HepG2 (cell line): Measurements from ENCODE around the gene SEC16A. TPM values are rescaled to one million over a fixed set of nuclear protein-coding genes. Genes with fewer than 3 reads are reported as not detected.
A peak's percentile ranks its signal among the peaks of the same experiment; 100 is the strongest.

ENCODE experiments used
- ATAC-seq: fragments of 200-7000 bp; cut with Tn5 transposase; 3 replicates; pipeline ENCODE4 v1.9.1; 2020; ENCODE audit warnings: mild to moderate bottlenecking, moderate library complexity
- BruUV-seq: library from RNA; stranded (reverse); fragments of 400-500 nt; replicated peaks from 2 replicates; lab custom pipeline; 2021; lab: Mats Ljungman, UMichigan
- CTCF ChIA-PET: fragments of 300-600 bp; formaldehyde crosslinking; extraction: SDS; loops from one replicate; lab custom pipeline; 2021; ENCODE audit warnings: low total read pairs, inconsistent platforms, low intra/inter-chr PET ratio; lab: Yijun Ruan, JAX
- POLR2A ChIA-PET: fragments of 350-600 bp; sonication (Branson Sonifier 250); formaldehyde crosslinking; loops from one replicate; lab custom pipeline; 2020; ENCODE audit warnings: antibody characterized with exemption, inconsistent platforms; lab: Yijun Ruan, JAX
- DNase-seq: peaks from one replicate; pipeline ENCODE4 v3.0.0-alpha.2; 2015; ENCODE audit warnings: low spot score
- FAIRE-seq: peaks from 3 replicates; lab custom pipeline; 2011; peaks lifted over from hg19 to GRCh38; lab: Jason Lieb, UNC
- H2AFZ ChIP-seq: one replicate; pipeline ENCODE4 v1.6.1; 2011; ENCODE audit warnings: low read length, inconsistent platforms
- H3K27ac ChIP-seq: fragments of 300-600 bp; 3 replicates; pipeline ENCODE4 v1.8.0; 2011; ENCODE audit warnings: mixed run types, mild to moderate bottlenecking, mixed read lengths, low read length, inconsistent platforms; ENCODE audit not compliant: insufficient read depth; ENCODE audit errors: extremely low read length
- H3K27me3 ChIP-seq, 2 experiments: fragments of 200-600 bp in 1 of 2; 2 replicates in 1 of 2; 3 replicates in 1 of 2; pipeline versions ENCODE4 v1.6.0 to v1.8.0; 2011; ENCODE audit warnings: low read length in 2 of 2, mild to moderate bottlenecking in 2 of 2, moderate library complexity in 2 of 2, inconsistent platforms in 1 of 2; ENCODE audit not compliant: insufficient read depth in 2 of 2, control insufficient read depth in 1 of 2
- H3K36me3 ChIP-seq, 2 experiments: fragments of 200-600 bp in 1 of 2; replicated peaks in 1 of 2; 2 replicates in 1 of 2; 3 replicates in 1 of 2; pipeline versions ENCODE4 v1.5.1 to v1.8.0; 2011; ENCODE audit warnings: low read length in 2 of 2, inconsistent platforms in 1 of 2; ENCODE audit not compliant: insufficient read depth in 2 of 2, control insufficient read depth in 1 of 2
- H3K4me1 ChIP-seq: 2 replicates; pipeline ENCODE4 v1.5.1; 2012; ENCODE audit warnings: low read length, inconsistent platforms; ENCODE audit not compliant: insufficient read depth
- H3K4me2 ChIP-seq: 2 replicates; pipeline ENCODE4 v1.6.0; 2011; ENCODE audit warnings: low read depth, low read length, inconsistent platforms
- H3K4me3 ChIP-seq, 3 experiments: fragments of 200-600 bp in 1 of 3; sonication (generic), shearing (Covaris generic) in 1 of 3; replicated peaks in 1 of 3; 2 replicates each; pipeline ENCODE4 v1.5.1; 2011 to 2016; ENCODE audit warnings: low read length in 3 of 3, inconsistent platforms in 2 of 3, low read depth in 2 of 3, mild to moderate bottlenecking in 2 of 3, control low read depth in 1 of 3, mixed read lengths in 1 of 3; ENCODE audit not compliant: insufficient read depth in 1 of 3
- H3K79me2 ChIP-seq: one replicate; pipeline ENCODE4 v1.6.1; 2011; ENCODE audit warnings: low read length, inconsistent platforms; ENCODE audit not compliant: insufficient read depth
- H3K9ac ChIP-seq: 2 replicates; pipeline ENCODE4 v1.6.0; 2011; ENCODE audit warnings: mild to moderate bottlenecking, low read depth, low read length, inconsistent platforms; ENCODE audit not compliant: insufficient read depth
- H3K9me3 ChIP-seq: 2 replicates; pipeline ENCODE4 v1.5.1; 2012; ENCODE audit warnings: mild to moderate bottlenecking, low read length
- H4K20me1 ChIP-seq: 2 replicates; pipeline ENCODE4 v1.6.0; 2011; ENCODE audit warnings: inconsistent platforms, mild to moderate bottlenecking, low read length, moderate library complexity; ENCODE audit not compliant: insufficient read depth
- NCOA5 ChIP-seq: sonication (generic); formaldehyde crosslinking; IDR thresholded peaks from 2 replicates; pipeline ENCODE4 v1.4.0; 2020; ENCODE audit warnings: missing genetic modification reagents
- NFE2 ChIP-seq: sonication (generic); formaldehyde crosslinking; IDR thresholded peaks from 2 replicates; pipeline ENCODE4 v1.4.0; 2020; ENCODE audit warnings: missing genetic modification reagents
- PCBP1 ChIP-seq: fragments of 200-400 bp; formaldehyde crosslinking; IDR thresholded peaks from 2 replicates; pipeline ENCODE4 v1.6.1; 2017; ENCODE audit warnings: mild to moderate bottlenecking, low read depth, low read length, borderline replicate concordance
- PITX1 ChIP-seq: sonication (generic); formaldehyde crosslinking; IDR thresholded peaks from 2 replicates; pipeline ENCODE4 v1.5.1; 2020; ENCODE audit warnings: mild to moderate bottlenecking, missing genetic modification reagents
- TBX2 ChIP-seq: sonication (generic); formaldehyde crosslinking; IDR thresholded peaks from 2 replicates; pipeline ENCODE4 v1.5.0; 2020; ENCODE audit warnings: missing genetic modification reagents, mild to moderate bottlenecking, borderline replicate concordance
- ZNF121 ChIP-seq: sonication (generic); formaldehyde crosslinking; IDR thresholded peaks from 2 replicates; pipeline ENCODE4 v1.5.0; 2020; ENCODE audit warnings: mild to moderate bottlenecking, missing genetic modification reagents
- ZNF337 ChIP-seq: sonication (generic); formaldehyde crosslinking; IDR thresholded peaks from 2 replicates; pipeline ENCODE4 v1.5.1; 2020; ENCODE audit warnings: missing genetic modification reagents, low read depth, mild to moderate bottlenecking, borderline replicate concordance
- ZNF557 ChIP-seq: sonication (generic); formaldehyde crosslinking; IDR thresholded peaks from 2 replicates; pipeline ENCODE4 v1.4.0; 2020; ENCODE audit warnings: missing genetic modification reagents
- ZNF563 ChIP-seq: sonication (generic); formaldehyde crosslinking; IDR thresholded peaks from 2 replicates; pipeline ENCODE4 v1.8.0; 2022; ENCODE audit warnings: mild to moderate bottlenecking, moderate library complexity, missing genetic modification reagents
- WGBS: methylation state at CpG from one replicate; pipeline ENCODE4 v1.1.6; 2017; ENCODE audit warnings: low lambda C conversion rate; 5-methylcytosine and 5-hydroxymethylcytosine counted together
- in situ Hi-C: cut with HindIII; loops from 2 replicates; pipeline ENCODE4 v1.10.0; 2017; ENCODE audit warnings: low pct_unique_long_range_greater_than_20kb; ENCODE audit not compliant: extremely low pct_ligation_motif_present
- intact Hi-C: fragments of 100-400 bp; cut with micrococcal nuclease; formaldehyde crosslinking; loops from one replicate; pipeline ENCODE4 v1.10.0; 2022; ENCODE audit not compliant: unreplicated experiment
- polyA plus RNA-seq, 8 experiments: library from polyadenylated mRNA; depleted of rRNA in 3 of 8; stranded (reverse) in 7 of 8; unstranded in 1 of 8; fragments of >200 nt; fragmentation: Illumina TruSeq in 4 of 8; extraction: Trizol in 4 of 8; gene quantifications; 2 replicates each; pipeline versions ENCODE4 v1.2.1 to v1.2.3, GENCODE V29; 2011 to 2016; ENCODE audit warnings: low read depth in 4 of 8, missing spikeins in 1 of 8, mixed read lengths in 1 of 8; ENCODE audit not compliant: insufficient read depth in 1 of 8
- total RNA-seq, 5 experiments: library from RNA; depleted of rRNA; stranded (reverse); fragments of >200 nt; fragmentation: Illumina TruSeq; extraction: Trizol; gene quantifications; 2 replicates each; pipeline ENCODE4 v1.2.3, GENCODE V29; 2016; ENCODE audit warnings: low read depth in 1 of 5
- TF ChIP-seq, protein P1 (sequence below), 2 experiments: sonication (generic) in 1 of 2; formaldehyde crosslinking in 1 of 2; IDR thresholded peaks; 2 replicates each; pipeline versions ENCODE4 v1.5.1 to v1.6.1; 2011 to 2020; ENCODE audit warnings: borderline replicate concordance in 1 of 2, low read depth in 1 of 2, low read length in 1 of 2, mild to moderate bottlenecking in 1 of 2, missing genetic modification reagents in 1 of 2, moderate library complexity in 1 of 2
- TF ChIP-seq, protein P2 (sequence below): sonication (generic); formaldehyde crosslinking; IDR thresholded peaks from 2 replicates; pipeline ENCODE4 v1.4.0; 2020; ENCODE audit warnings: low read depth, mild to moderate bottlenecking, missing genetic modification reagents
- TF ChIP-seq, protein P3 (sequence below): IDR thresholded peaks from 2 replicates; pipeline ENCODE4 v1.6.1; 2016; ENCODE audit warnings: missing compliant biosample characterization, missing genetic modification reagents, borderline replicate concordance
- TF ChIP-seq, protein P4 (sequence below): sonication (generic); formaldehyde crosslinking; IDR thresholded peaks from 2 replicates; pipeline ENCODE4 v1.5.0; 2020; ENCODE audit warnings: mild to moderate bottlenecking, missing genetic modification reagents, borderline replicate concordance
- TF ChIP-seq, protein P5 (sequence below): IDR thresholded peaks from 2 replicates; pipeline ENCODE4 v1.6.1; 2012; ENCODE audit warnings: low read depth, low read length, improper control_type of control experiment

Gene SEC16A
- total and polyA plus RNA-seq, 2 of the 13 experiments (the other 11 are each of a cell fraction or from before 2014, with no cell fraction given): 15.9 to 18.9 TPM

DNA sequence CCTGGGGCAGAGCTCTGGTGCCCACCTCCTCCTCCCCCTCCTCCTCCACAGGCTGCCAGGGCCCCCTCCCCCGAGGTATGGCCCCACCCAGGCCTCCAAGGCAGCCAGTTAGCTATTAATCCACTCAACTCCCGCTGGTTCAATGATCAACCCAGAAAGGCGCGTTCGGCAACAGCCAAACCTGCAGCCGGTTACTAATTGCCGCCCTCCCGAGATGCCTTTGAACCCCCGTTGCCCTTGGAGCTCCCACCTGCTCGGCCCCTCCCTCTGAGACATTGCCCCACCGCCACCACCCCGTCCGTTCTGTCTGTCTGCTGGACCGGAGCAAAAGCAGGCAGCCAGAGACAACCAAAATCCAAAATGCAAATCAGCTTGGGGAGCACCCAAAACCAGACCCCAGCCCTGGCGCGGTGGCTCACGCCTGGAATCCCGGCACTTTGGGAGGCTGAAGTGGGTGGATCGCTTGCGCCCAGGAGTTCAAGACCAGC, 37.3 kb upstream of the SEC16A start:
- Histone ChIP-seq H3K27me3 (no peaks in the 10 kb centered on the region), H2AFZ (no peak overlapping the region), H3K79me2 (no peaks in the 10 kb centered on the region), H4K20me1 (no peaks in the 10 kb centered on the region), H3K36me3 (no peaks in the 10 kb centered on the region), H3K4me1 (peaks cover 35% of the 10 kb centered on the region), H3K9me3 (no peaks in the 10 kb centered on the region), H3K27ac (no peak overlapping the region), H3K9ac (0 out of 2 replicates have a peak overlapping the region, but pooled peaks have one; percentile 15), H3K4me2 (peak overlapping the region; percentile 63), H3K4me3 (peak overlapping the region in 2 of 3 experiments; percentile 17 to 53; a peak in 4 of 6 replicates)
- ATAC-seq (peak; percentile 80), DNase-seq (peak; percentile 80), FAIRE-seq (peak; percentile 75)
- ChIA-PET POLR2A (interaction anchor here (1.5 kb wide), 1 partner anchor 106 kb away, joined by 5 read pairs; no protein-coding TSS in a partner anchor), CTCF (no interaction called here)
- intact Hi-C loops: no loop called here
- WGBS: 1% methylated on average over 12 of the region's 20 CpGs
- in situ Hi-C loops: no loop called here
- no TSS peak for BruUV-seq
- TF ChIP-seq, protein P1, sequence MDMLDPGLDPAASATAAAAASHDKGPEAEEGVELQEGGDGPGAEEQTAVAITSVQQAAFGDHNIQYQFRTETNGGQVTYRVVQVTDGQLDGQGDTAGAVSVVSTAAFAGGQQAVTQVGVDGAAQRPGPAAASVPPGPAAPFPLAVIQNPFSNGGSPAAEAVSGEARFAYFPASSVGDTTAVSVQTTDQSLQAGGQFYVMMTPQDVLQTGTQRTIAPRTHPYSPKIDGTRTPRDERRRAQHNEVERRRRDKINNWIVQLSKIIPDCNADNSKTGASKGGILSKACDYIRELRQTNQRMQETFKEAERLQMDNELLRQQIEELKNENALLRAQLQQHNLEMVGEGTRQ (IDR thresholded peaks at IDR 0.05; ENCODE audit: low read depth, low read length): no peak
- TF ChIP-seq, protein P1 (CRISPR knock-in tag; IDR thresholded peaks at IDR 0.05; ENCODE audit: borderline replicate concordance): no peak
- TF ChIP-seq ZNF557 (CRISPR knock-in tag) (no peak), PCBP1 (no peak), TBX2 (CRISPR knock-in tag) (peak; percentile 86), PITX1 (CRISPR knock-in tag) (peak; percentile 51), ZNF121 (CRISPR knock-in tag) (no peak), ZNF563 (CRISPR knock-in tag) (no peak), NCOA5 (CRISPR knock-in tag) (no peak), ZNF337 (CRISPR knock-in tag) (no peak), NFE2 (CRISPR knock-in tag) (no peak)
- TF ChIP-seq, protein P2, sequence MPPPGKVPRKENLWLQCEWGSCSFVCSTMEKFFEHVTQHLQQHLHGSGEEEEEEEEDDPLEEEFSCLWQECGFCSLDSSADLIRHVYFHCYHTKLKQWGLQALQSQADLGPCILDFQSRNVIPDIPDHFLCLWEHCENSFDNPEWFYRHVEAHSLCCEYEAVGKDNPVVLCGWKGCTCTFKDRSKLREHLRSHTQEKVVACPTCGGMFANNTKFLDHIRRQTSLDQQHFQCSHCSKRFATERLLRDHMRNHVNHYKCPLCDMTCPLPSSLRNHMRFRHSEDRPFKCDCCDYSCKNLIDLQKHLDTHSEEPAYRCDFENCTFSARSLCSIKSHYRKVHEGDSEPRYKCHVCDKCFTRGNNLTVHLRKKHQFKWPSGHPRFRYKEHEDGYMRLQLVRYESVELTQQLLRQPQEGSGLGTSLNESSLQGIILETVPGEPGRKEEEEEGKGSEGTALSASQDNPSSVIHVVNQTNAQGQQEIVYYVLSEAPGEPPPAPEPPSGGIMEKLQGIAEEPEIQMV: no peak
- TF ChIP-seq, protein P3, sequence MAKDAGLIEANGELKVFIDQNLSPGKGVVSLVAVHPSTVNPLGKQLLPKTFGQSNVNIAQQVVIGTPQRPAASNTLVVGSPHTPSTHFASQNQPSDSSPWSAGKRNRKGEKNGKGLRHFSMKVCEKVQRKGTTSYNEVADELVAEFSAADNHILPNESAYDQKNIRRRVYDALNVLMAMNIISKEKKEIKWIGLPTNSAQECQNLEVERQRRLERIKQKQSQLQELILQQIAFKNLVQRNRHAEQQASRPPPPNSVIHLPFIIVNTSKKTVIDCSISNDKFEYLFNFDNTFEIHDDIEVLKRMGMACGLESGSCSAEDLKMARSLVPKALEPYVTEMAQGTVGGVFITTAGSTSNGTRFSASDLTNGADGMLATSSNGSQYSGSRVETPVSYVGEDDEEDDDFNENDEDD (CRISPR knock-in tag): peak; percentile 57; the same call in 1 of the 2 replicates
- TF ChIP-seq, protein P4, sequence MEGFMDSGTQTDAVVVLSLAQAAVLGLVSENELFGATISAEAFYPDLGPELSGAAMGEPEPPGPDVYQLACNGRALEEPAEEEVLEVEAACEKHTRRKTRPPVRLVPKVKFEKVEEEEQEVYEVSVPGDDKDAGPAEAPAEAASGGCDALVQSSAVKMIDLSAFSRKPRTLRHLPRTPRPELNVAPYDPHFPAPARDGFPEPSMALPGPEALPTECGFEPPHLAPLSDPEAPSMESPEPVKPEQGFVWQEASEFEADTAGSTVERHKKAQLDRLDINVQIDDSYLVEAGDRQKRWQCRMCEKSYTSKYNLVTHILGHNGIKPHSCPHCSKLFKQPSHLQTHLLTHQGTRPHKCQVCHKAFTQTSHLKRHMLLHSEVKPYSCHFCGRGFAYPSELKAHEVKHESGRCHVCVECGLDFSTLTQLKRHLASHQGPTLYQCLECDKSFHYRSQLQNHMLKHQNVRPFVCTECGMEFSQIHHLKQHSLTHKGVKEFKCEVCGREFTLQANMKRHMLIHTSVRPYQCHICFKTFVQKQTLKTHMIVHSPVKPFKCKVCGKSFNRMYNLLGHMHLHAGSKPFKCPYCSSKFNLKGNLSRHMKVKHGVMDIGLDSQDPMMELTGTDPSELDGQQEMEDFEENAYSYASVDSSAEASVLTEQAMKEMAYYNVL: peak; percentile 48; the same call in 1 of the 2 replicates
- TF ChIP-seq, protein P5, sequence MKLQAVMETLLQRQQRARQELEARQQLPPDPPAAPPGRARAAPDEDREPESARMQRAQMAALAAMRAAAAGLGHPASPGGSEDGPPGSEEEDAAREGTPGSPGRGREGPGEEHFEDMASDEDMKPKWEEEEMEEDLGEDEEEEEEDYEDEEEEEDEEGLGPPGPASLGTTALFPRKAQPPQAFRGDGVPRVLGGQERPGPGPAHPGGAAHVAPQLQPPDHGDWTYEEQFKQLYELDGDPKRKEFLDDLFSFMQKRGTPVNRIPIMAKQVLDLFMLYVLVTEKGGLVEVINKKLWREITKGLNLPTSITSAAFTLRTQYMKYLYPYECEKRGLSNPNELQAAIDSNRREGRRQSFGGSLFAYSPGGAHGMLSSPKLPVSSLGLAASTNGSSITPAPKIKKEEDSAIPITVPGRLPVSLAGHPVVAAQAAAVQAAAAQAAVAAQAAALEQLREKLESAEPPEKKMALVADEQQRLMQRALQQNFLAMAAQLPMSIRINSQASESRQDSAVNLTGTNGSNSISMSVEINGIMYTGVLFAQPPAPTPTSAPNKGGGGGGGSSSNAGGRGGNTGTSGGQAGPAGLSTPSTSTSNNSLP: no peak
